HG03025 (cell line): ENCODE measurements around the gene RAB30.

Experiments used
- ATAC-seq: cut with Tn5 transposase; IDR thresholded peaks from one replicate; pipeline ENCODE4 v1.9.1; 2021; ENCODE audit warnings: mild to moderate bottlenecking, moderate library complexity; ENCODE audit not compliant: unreplicated experiment, low FRiP score

RAB30 gene

DNA sequence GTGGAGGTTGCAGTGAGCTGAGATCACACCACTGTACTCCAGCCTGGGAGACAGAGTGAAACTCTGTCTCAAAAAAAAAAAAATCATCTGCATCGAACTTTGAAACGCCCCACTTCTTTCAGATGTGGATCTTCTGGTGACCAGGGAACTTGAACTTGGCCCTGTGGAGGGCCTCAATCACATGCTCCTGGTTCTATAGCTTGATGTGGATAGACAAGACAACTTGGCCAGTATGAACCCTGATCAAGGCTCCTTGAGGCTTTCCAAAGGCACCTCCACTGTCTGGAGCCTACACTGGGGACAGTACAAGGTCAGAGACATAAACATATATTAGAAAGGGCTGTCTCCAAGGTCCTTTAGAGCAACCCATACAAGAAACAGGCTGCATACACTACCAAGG is 30.6 kb downstream of the RAB30 start:
- ATAC-seq = no peak

DNA sequence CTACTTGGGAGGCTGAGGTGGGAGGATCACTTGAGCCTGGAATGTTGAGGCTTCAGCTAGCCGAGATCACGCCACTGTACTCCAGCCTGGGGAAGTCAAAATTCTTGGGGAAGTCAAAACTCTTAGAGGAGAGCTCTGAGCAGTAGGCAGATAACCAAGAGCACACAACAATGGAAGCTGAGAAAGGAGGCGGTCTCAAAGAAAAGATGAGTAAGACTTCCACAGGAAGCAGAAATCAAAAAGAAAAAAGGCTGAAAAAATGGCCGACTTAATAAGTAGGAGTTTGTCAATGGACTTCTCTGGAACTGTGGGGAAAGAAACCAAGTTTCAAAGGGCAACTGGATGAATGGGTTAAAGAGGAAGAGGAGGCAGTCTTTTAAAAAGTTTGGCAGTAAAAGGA is 32.1 kb downstream of the RAB30 start:
- ATAC-seq = no peak

DNA sequence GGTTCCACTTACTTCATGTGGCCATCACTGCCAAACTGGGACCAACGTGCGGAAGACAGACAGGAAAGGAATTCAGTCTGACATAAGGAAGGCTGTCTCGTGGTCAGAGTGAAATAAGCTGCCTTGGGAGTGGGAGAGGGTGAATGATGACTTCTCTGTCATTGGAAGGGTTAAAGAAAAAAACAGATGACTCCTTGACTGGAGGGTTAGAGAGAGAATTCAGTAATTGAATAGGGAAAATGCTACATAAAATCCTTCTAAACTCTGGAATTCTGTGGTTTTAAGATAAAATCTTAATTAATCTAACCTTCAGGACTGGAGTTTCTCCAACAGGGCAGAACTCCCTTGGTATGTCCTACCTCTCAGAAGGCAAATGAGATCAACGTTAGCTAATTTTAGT is 33.8 kb downstream of the RAB30 start:
- no peak for ATAC-seq

DNA sequence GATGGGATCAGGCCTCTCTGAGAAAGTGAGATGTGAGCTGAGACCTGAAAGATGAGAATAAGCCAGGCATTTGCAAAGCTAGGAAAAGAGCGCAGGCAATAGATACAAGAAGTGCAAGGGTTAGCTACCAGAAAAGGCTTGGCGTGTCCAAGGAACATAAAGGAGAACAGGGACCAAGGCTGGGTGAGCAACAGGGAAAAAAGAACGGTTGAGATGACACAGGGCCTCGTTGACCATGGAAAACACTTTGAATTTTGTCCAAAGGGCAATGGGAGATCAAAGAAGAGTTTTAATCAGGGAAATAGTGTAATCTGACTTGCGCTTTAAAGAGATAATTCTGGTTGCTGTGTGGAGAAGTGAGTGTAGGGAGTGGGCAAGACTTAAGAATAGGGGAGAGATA is 35.0 kb downstream of the RAB30 start:
- ATAC-seq = no peak

DNA sequence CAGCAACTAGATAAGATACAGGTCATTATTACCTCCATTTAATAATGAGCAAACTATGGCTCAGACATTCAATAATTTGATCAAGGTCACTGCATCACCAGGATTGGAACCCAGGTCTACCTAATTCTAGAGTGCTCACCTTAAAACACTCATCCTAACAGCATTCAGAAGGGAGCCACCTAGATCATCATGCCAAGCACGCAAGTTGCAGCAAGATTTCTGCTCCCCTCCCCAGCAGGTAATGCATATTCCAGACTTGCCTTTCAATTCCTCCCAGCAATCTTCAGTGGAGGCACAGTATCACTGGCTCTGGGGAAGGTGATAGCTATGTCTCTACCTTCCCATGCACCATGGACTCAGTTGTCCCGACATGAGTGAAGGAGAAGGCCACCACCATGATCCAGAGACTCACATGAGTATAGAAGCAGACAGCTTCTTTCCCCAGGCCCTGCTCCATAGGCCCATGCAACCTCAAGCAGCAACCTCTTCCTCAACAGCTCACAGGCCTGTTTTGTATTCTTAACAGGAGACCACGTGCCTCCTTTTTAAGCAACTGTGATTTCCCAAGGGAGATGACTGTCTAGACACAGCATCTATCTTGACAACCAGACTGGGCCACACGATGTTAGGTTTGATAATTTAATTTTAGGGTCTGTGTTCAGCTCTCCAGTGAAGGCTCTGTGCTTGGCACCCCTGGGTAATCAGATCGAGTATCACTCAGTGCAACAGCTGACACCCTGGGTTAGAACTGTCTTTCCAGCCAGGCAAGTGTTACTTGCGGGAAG is 36.4 kb downstream of the RAB30 start:
- no peak for ATAC-seq

DNA sequence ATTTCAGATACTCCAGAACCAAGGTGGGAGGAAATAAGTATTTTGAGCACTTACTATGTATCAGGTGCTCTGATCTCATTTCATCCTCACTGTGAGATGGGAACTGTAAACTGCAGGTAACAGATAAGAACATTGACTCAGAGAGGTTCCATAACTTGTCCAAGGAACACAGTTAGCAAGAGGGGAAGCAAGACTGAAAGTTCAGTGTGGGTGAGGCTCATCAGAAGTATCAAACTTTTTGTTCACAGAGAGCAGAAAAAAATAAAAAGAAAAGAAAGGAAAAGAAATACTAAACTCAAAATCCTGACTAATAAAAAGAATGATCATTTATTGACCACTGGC is 37.1 kb downstream of the RAB30 start:
- ATAC-seq = no peak

DNA sequence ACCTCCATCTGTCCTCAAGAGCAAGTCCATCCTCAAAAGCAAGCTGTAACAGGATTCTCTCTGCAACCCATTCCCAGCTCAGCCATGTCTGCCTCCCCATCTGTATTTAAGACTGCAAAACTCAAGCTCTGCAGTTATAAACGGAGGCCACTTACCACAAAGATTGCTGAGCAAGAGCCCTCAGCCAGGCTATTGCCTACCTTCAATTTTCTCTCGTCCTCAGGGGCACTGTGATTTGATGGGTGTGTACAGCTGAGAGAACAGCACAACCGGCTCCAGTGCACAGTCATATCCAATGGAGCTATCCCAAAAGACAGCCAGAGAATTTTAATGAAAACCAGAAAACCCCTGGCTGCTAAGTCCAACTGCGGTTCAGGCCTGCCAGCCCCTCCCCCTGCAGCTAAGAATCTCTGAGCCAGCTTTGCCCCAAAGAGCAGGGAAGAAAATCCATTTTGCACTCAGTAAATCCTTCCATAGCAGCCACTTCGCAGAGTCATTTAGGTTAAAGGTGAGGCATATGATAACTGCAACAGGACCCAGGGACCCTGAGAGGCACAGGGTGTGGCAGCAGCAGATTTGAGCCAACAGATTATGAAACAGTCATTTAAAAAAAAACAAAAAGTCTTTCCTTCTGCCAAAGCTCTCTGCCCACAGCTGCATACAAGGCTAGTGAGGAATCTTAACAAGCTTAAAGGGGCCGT is 37.6 kb downstream of the RAB30 start:
- no peak for ATAC-seq

DNA sequence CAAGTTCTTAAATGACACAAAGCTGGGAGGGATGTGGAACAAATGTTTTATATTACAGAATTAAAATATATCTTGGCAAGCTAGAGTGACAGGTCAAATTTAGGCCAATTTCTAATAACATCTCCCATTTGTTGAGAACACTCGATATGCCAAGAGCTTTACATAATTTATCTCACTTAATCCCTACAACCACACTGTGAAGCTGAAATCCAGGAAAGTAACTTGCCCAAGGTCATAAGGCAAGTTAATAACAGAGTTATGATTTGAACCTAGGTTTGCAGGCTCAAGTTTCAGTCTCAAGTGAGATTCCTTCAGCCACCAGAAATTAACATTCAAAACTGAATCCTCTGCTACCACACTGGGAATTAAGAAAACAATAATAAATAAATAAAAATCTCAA is 38.3 kb downstream of the RAB30 start:
- ATAC-seq = no peak

DNA sequence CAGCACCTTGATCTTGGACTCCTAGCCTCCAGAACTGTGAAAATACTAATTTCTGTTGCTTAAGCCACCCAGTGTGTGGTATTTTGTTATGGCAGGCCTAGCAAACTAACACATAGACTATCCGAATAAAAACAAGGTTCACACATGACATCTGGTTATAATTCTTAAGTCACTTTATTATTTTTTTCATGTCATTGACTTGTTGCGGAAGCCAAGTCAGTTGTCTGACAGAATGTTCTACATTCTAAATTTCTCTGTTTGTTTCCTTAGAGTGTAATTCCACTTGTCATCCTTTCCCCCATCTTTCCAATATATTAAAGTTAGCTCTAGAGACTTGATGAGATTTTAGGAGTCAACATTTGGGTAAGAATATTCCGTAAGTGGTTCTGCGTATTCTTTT is 40.6 kb downstream of the RAB30 start:
- ATAC-seq = no peak

DNA sequence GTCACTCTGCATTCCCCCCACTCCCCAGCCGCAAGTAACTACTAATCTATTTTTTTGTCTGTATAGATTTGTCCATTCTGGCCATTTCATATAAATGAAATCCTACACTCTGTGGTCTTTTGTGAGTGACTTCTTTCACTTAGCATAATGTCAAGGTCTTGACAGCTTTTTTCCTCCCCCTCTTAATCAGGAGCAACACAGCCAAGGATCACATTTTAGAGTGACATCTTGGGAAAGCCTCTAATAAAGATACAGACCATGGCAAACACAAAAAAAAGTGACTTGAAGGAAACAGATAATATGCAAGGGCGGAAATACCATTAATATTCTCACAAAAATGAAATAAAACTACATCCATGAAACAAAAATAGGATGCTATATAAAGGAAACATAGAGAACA is 43.9 kb downstream of the RAB30 start:
- no peak for ATAC-seq

DNA sequence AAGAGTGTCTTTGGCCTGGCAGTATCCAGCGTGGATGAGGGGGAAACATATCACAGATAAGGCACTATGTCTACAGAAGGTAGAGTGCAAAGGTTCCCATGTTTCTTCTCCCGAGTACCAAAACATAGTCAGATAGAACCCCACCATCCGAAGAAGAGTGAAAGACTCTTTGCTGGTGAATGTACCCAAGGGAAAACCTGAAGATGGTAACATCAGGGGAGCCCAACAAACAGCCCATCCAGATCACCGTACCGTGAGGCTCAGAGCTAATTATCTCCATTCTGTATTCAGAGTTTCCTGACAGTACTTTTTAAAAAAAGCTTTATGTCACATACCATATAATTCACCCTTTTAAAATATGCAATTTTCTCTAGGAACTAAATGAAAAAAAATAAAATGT is 44.4 kb downstream of the RAB30 start:
- ATAC-seq = no peak

DNA sequence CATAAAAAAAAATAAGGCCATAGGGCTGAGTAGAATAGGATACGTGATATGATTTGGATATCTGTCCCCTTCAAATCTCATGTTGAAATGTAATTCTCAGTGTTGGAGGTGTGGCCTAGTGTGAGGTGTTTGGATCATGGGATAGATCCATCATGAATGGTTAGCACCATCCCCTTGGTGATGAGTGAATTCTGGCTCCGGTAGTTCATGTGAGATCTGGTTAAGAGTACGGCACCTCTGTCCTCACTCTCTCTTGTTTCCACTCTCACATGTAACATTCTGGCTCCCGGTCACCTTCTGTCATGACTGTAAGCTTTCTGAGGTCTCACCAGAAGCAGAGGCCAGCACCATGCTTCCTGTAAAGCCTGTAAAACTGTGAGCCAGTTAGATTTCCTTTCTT is 45.5 kb downstream of the RAB30 start:
- no peak for ATAC-seq

DNA sequence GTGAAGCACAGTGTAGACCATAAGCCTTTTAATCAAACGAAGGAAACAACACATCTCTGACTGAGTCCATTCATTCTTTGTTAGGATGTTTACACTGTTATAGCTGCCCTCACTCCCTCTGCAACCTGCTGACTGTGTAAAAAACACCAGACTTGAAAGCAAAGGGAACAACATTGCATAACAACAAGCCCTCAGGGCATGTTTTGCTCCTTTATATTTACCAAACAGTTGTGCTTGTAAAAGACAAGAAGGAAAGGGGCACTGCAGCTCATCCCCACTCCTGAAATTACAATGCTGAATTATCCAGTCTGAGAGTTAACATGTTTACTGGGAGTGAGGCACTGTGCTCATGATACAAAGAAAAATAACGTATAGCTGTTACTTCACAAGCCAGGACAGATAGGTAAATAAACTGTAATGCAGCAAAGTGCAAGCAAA is 46.4 kb downstream of the RAB30 start:
- ATAC-seq = no peak

DNA sequence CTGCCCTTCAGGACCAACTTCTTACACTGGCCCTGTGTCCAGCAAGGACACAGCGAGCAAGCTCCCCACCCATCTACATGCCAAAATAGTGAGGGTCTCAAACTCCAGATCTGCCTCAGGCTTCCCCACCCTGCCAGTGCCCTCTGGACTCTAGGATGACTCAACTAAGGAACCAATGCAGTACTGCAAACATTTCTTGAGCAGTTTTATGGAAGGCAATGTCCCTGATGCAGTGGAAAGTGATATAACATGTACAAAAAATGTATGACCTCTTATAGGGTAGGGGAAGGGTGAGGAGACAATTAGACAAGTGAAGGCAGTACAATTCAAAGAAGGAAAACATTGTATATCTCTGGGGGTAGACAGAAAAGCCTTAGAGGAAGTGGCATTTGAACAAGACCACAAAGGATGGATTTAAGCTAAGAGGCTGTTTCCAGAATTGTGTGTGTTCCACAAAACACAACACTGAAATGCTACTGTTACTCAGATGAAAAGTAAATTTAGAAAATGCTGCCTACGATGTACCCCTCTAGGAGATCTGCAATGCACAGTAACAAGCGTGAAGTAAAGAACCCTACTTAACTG is 47.3 kb downstream of the RAB30 start:
- no peak for ATAC-seq

DNA sequence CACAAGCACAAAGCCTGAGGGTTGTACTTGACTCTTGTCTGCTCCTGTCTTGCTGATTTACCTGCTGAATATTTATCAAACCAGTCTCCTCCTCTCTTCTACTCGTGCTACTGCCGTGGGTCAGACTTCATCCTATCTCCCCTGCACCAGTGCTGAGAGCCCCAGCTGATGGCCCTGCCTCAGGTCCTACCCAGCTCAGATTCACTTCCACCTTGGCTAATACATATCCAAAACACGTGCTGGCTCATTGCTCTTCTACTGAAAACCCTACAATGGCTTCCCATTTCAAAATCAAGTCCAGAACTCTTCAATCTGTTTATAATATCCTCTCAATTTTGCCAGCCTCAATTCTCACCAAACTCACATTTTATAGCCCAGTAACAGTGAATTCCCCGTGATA is 48.3 kb downstream of the RAB30 start:
- ATAC-seq = no peak

DNA sequence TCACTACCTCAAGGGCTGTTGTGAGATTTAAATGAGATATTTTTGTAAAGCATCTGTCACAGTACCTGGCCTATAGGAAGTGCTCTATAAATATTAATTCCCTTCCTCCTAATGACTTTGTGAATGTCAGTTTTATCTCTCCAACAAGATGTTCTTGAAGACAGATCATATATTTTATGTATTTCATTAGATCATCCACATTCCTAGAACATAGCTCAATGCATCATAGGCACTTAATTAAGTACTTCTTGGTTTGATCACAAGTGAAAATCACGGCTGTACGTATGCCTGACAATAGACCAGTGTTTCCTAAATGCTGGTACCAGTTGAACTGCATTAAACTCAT is 49.9 kb downstream of the RAB30 start:
- no peak for ATAC-seq

DNA sequence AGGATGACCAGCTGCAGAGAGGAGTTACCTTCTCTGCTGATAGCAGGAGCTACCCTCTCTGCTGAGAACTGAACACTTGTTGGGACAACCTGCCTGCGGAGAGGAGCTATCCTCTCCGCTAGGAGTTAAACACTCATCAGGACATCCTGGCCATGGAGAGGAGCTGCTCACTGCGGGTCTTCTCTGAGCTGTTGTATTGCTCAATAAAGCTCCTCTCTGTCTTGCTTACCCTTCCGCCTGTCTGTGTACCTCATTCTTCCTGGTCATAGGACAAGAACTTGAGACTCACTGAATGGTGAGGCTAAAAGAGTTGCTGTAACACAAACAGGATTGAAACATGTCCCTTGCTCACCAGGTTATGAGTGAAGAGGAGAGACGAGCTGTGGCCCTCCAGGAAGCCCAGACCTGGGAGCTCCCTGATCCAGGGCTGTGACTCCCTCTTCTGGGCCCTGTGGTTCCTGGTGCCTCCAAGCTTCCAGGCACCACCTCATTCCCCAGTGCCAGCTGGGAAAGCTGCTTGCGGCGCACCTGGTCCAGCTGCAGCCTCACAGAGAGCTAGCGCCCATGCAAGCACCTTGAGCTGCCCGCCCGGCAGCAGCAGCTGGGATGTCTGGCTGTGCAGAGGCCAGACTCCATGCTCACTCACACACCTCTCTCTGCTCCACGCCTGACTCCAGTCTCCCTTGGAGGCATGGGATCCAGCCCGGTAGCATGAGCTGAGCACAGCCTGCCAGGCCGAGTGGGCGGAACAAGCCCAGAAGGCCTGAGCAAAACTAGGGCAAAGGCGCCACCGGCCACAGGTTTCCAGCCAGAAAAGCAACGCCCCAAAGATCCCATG is 50.5 kb downstream of the RAB30 start:
- no peak for ATAC-seq

DNA sequence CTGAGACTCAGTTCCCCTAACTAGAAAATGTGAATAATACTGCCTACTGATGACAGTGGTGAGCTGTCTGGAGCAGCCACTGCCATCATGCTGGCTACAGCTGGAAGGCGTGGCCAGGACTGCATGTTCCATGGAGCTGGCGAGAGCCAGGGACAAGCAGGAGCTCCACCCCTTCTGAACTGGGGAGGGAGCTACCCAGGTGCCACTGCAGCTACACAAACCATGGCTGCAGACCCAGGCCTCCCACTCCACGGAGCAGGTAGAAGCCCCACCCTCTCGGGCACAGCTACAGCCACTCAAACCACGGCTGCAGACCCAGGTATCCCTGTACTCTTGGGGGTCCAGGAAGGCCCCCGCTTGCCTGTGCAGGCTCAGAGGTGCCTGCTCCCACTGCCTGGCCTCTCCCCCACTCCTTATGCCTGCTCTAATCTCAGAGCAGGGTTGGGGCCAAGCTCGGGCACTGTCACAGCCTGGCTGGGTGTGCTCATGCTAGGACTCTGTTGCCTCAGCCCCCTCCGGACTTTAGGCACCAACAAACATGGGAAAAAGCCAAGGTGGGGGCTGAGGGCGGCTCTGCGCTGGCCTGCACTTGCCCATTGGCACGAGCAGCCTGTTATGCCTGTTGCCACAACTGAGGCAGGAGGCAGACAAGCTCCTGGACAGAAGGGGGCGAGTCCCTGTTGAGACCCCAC is 51.7 kb downstream of the RAB30 start:
- no peak for ATAC-seq

DNA sequence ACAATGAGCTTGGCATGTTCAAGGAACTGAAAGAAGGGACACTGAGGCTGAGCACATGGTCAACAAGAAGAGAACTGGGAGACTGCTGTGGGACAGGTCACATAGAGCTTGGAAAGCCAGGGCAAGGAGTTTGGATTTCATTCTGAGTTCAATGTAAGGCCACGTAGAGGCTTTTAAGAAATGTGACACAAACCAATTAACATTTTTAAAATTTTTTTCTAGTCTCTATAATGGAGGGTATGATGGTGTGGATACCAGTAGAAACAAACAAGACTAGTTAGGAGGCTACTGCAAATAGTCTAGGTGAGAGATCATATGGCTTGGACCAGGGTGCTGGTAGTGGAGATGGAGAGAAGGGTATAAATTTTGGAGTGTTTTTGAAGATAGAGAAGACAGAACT is 56.7 kb downstream of the RAB30 start:
- ATAC-seq = no peak

DNA sequence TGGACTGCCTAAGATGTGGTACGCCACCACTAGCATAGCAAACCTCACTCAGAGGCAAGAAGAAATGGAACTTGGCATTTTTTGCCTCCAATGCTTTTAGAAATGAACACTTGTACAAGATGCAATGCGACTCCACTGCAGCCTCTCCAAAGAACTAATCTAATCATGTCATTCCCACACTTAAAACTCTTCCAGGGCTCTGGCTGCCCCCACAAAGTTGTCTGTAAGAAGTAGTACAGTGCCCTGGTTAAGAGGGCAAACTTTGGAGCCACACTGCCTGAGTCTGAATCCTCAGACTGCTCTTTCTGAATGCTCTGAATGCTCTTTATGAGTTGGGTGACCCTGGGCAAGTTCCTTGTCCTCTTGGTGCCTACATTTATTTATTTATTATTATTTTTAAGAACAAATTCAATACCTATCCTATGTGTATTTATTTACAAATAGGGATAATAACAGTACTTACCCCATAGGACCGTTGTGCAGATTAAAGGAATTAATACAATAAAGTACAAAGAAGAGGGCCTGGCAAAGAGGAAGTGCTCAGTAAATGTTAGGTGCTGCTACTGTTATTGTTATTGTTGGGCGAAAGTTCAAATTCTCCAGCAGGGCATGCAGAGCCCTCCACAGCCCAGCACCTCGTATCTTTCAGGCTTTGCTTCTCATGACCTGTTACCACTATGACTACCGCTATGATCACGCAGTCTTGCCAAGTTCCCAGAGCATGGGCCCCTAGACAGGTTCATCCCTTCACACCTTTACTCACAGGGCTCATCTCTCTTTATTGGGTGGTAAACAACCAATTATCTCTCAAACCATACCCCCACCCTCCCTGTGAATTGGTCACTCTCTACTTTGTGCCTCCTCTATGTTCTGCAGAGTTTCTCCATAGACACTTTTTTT is 59.3 kb downstream of the RAB30 start:
- ATAC-seq = no peak
